RWPE2 (cell line): Measurements from ENCODE around the gene CSN1S1.

ENCODE experiments used
- ATAC-seq: fragments of 200-7000 bp; cut with Tn5 transposase; 3 replicates; pipeline ENCODE4 v1.9.1; 2021; ENCODE audit warnings: low read depth
- DNase-seq: peaks from one replicate; pipeline ENCODE4 v3.0.0-alpha.2; 2020; ENCODE audit warnings: low spot score
- H3K27ac ChIP-seq: fragments of 450-650 bp; 2 replicates; pipeline ENCODE4 v1.5.1; 2017; ENCODE audit warnings: mild to moderate bottlenecking; ENCODE audit not compliant: poor library complexity, severe bottlenecking
- H3K27me3 ChIP-seq: fragments of 250-450 bp; sonication (Bioruptor Pico); 2 replicates; pipeline ENCODE4 v1.5.1; 2021; ENCODE audit warnings: mild to moderate bottlenecking, moderate library complexity; ENCODE audit not compliant: insufficient read depth, poor library complexity, severe bottlenecking
- H3K36me3 ChIP-seq: fragments of 250-450 bp; sonication (Bioruptor Pico); 2 replicates; pipeline ENCODE4 v1.5.1; 2020; ENCODE audit warnings: low read depth, mild to moderate bottlenecking, moderate library complexity
- H3K4me1 ChIP-seq: fragments of 250-450 bp; sonication (Bioruptor Pico); 2 replicates; pipeline ENCODE4 v1.5.1; 2021; ENCODE audit warnings: mild to moderate bottlenecking, moderate library complexity; ENCODE audit not compliant: insufficient read depth, poor library complexity, severe bottlenecking
- H3K4me3 ChIP-seq: fragments of 250-450 bp; sonication (Bioruptor Pico); 2 replicates; pipeline ENCODE4 v1.5.1; 2021; ENCODE audit warnings: mild to moderate bottlenecking, moderate library complexity; ENCODE audit not compliant: severe bottlenecking
- H3K9me3 ChIP-seq: fragments of 250-450 bp; sonication (Bioruptor Pico); 2 replicates; pipeline ENCODE4 v1.5.1; 2021; ENCODE audit warnings: mild to moderate bottlenecking, moderate library complexity; ENCODE audit not compliant: severe bottlenecking
- TF ChIP-seq, protein P1 (sequence below): fragments of 450-650 bp; IDR thresholded peaks from one replicate; pipeline ENCODE4 v1.5.1; 2017; ENCODE audit warnings: mild to moderate bottlenecking, moderate library complexity; ENCODE audit not compliant: poor library complexity, severe bottlenecking

The CSN1S1 gene

DNA sequence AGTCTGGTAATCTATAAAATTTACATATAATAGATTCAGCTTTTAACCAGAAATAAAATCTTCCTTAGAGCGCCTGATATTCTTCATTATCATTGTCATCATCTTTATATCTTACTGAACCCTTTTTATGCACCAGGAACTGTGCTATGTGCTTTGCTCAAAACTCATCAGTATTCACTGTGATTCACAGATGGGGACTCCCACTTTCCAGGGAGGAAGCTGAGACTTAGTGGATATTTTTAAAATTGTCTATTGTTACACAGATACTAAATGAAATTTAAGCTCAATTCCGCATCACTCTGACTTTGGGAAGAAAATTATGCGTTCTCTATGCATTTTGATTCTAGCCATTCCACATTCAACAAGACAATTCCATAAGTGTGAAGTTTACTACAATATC is 36.1 kb upstream of the CSN1S1 start:
- H3K36me3 ChIP-seq: no peaks in the 10 kb centered on the region
- ATAC-seq: no peak
- no peak for DNase-seq
- TF ChIP-seq, protein P1, sequence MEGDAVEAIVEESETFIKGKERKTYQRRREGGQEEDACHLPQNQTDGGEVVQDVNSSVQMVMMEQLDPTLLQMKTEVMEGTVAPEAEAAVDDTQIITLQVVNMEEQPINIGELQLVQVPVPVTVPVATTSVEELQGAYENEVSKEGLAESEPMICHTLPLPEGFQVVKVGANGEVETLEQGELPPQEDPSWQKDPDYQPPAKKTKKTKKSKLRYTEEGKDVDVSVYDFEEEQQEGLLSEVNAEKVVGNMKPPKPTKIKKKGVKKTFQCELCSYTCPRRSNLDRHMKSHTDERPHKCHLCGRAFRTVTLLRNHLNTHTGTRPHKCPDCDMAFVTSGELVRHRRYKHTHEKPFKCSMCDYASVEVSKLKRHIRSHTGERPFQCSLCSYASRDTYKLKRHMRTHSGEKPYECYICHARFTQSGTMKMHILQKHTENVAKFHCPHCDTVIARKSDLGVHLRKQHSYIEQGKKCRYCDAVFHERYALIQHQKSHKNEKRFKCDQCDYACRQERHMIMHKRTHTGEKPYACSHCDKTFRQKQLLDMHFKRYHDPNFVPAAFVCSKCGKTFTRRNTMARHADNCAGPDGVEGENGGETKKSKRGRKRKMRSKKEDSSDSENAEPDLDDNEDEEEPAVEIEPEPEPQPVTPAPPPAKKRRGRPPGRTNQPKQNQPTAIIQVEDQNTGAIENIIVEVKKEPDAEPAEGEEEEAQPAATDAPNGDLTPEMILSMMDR: no peak
- no peak overlapping the region for H3K27ac ChIP-seq
- no peak overlapping the region for H3K4me3 ChIP-seq
- H3K4me1 ChIP-seq: no peaks in the 10 kb centered on the region
- no peaks in the 10 kb centered on the region for H3K27me3 ChIP-seq
- no peaks in the 10 kb centered on the region for H3K9me3 ChIP-seq

DNA sequence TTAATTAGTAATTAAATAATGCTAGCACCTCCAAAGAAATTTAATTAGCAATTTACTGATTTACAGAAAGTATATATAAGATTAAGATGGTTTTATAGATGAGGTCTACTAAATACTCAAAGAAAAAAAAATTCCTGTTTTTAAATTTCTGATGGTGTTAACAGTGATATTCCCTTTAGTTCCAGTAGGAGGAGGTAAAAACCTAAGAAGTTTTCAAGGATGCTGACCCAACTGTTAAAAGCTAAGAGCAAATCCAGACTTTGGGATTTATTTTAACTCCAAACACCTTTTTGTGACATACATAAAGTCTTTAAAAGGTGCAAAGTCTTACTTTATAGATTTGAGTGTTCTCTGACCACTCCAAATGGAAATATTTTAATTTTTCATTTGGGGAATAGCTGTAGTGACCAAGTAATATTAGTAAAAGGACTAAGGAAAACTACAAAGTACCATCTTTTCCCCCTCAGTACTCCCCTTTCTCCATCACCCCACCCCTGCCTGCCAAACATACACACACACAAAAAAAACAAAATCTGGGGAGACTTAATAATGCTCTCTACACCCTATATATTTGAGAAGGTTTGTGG is 34.2 kb upstream of the CSN1S1 start:
- Histone ChIP-seq H3K27me3 (peaks cover 2% of the 10 kb centered on the region), H3K27ac (no peak overlapping the region), H3K4me3 (no peak overlapping the region), H3K9me3 (no peaks in the 10 kb centered on the region), H3K36me3 (no peaks in the 10 kb centered on the region), H3K4me1 (no peaks in the 10 kb centered on the region)
- no peak for ATAC-seq
- no peak for DNase-seq
- TF ChIP-seq, protein P1: peak; percentile 64

GRCh38 chr4:69907151-69907550 is 23.7 kb upstream of the CSN1S1 start:
- Histone ChIP-seq H3K4me3 (no peak overlapping the region), H3K36me3 (no peaks in the 10 kb centered on the region), H3K27ac (no peak overlapping the region), H3K4me1 (peaks cover 7% of the 10 kb centered on the region), H3K27me3 (no peaks in the 10 kb centered on the region), H3K9me3 (no peaks in the 10 kb centered on the region)
- DNase-seq: no peak
- TF ChIP-seq, protein P1: no peak
- ATAC-seq: no peak; the same call in 2 of the 3 replicates

DNA sequence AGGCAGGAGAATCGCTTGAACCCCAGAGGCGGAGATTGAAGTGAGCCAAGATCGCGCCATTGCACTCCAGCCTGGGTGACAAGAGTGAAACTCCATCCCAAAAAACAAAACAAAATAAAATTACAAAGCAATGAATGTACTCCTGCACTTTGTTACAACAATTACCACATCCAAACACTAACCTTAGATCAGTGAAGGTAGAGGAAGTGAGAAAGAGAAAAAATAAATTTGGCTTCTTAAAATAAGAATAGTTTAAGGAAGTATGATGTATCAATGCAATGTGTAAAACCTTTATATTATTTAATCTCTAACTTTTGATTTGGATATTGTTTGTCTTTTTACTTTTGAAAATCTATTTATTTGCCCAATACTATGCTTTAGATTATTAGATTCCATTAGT is 21.7 kb upstream of the CSN1S1 start:
- peaks cover 7% of the 10 kb centered on the region for H3K4me1 ChIP-seq
- H3K36me3 ChIP-seq: no peaks in the 10 kb centered on the region
- H3K27ac ChIP-seq: no peak overlapping the region
- H3K27me3 ChIP-seq: no peaks in the 10 kb centered on the region
- no peaks in the 10 kb centered on the region for H3K9me3 ChIP-seq
- TF ChIP-seq, protein P1: no peak
- no peak for ATAC-seq
- no peak overlapping the region for H3K4me3 ChIP-seq
- DNase-seq: no peak

DNA sequence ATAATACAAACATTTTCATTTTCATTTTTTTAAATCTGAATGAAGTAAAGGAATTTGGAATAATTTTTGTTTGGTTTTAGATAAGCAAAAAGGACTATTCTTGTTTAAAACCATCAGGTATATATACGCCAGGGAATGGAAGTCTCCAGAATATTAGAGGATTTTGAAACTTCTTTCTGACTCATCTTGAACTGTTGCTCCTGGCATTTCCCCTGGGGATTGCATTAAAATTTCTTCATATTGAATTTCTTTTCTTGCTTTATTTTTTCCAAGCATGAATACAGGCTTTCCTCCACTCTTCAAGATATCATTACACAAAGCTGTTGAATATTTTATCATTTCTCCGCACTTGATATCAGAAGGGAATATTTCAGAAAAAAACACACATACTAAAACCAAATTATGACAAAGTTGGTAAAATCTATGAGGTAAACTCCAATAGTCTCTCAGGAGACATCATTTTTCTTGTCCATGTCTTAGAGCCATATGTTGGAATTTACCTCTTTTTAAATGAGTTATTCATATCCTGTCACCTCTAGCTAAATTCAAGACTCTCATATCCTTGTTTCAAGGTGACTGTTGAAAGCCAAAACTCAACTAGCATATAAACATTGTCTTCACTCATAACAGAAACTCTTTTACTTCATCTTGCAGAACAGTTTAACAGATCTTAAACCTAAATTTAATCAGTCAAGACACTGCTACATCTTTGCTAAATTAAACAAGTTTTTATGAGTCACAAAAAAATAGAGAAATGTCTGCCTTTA is 20.7 kb upstream of the CSN1S1 start:
- H3K4me1 ChIP-seq: peaks cover 7% of the 10 kb centered on the region
- no peaks in the 10 kb centered on the region for H3K9me3 ChIP-seq
- no peaks in the 10 kb centered on the region for H3K36me3 ChIP-seq
- DNase-seq (no peak), ATAC-seq (0 out of 3 replicates have a peak, but pooled peaks have one; percentile 38)
- no peaks in the 10 kb centered on the region for H3K27me3 ChIP-seq
- no peak overlapping the region for H3K4me3 ChIP-seq
- TF ChIP-seq, protein P1: no peak
- H3K27ac ChIP-seq: no peak overlapping the region
